GM23338 (cell line): ENCODE measurements around the gene KRT2.

Experiments
- CREB1 ChIP-seq: fragments of 250-450 bp; sonication (Bioruptor Pico); IDR thresholded peaks from 2 replicates; pipeline ENCODE4 v1.5.0; 2020; ENCODE audit warnings: low read depth, mild to moderate bottlenecking, moderate library complexity
- EZH2 ChIP-seq: fragments of 200-600 bp; sonication (generic); IDR thresholded peaks from one replicate; pipeline ENCODE4 v1.8.0; 2017; ENCODE audit warnings: antibody characterized with exemption, mild to moderate bottlenecking, low read depth; ENCODE audit not compliant: unreplicated experiment
- EZH2phosphoT487 ChIP-seq: fragments of 200-600 bp; sonication (generic); IDR thresholded peaks from one replicate; pipeline ENCODE4 v1.8.1; 2018; ENCODE audit warnings: antibody characterized with exemption; ENCODE audit not compliant: unreplicated experiment
- NANOG ChIP-seq: IDR thresholded peaks from 2 replicates; pipeline ENCODE4 v1.6.1; 2016; ENCODE audit warnings: antibody characterized with exemption, borderline replicate concordance
- POLR2AphosphoS5 ChIP-seq: IDR thresholded peaks from 2 replicates; pipeline ENCODE4 v1.6.1; 2016; ENCODE audit warnings: antibody characterized with exemption, low read depth
- ZNF331 ChIP-seq: fragments of 250-450 bp; sonication (Bioruptor Pico); IDR thresholded peaks from 2 replicates; pipeline ENCODE4 v1.5.0; 2020; ENCODE audit warnings: low read depth, mild to moderate bottlenecking, moderate library complexity
- TF ChIP-seq, protein P1 (sequence below), 2 experiments: fragments of 200-600 bp in 1 of 2; sonication (generic) in 1 of 2; conservative IDR thresholded peaks; 2 replicates each; pipeline versions ENCODE4 v1.5.1 to v1.6.1; 2016 to 2017; ENCODE audit warnings: antibody characterized with exemption in 2 of 2, low read depth in 2 of 2, mild to moderate bottlenecking in 2 of 2, moderate library complexity in 1 of 2

DNA sequence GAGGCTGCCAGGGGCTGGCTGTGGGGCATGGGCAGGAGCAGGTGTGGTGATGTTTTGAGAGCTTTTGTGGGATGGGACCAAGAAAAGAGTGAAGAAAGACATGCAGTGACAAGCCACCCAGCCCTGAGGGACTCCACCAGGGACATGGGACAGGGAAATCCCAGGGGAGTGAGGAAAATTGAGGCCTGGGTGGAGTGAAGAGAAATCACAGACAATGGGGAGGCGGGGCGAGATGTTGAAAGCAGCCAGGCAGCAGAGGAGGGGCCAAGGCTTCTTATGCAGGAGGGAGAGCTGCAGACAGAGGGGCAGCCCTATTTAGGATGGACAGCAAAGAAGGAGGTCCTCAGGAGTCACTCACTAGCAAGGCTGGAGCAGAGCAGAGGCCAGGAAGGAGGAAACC is 32.4 kb upstream of the KRT2 start:
- TF ChIP-seq, protein P1, sequence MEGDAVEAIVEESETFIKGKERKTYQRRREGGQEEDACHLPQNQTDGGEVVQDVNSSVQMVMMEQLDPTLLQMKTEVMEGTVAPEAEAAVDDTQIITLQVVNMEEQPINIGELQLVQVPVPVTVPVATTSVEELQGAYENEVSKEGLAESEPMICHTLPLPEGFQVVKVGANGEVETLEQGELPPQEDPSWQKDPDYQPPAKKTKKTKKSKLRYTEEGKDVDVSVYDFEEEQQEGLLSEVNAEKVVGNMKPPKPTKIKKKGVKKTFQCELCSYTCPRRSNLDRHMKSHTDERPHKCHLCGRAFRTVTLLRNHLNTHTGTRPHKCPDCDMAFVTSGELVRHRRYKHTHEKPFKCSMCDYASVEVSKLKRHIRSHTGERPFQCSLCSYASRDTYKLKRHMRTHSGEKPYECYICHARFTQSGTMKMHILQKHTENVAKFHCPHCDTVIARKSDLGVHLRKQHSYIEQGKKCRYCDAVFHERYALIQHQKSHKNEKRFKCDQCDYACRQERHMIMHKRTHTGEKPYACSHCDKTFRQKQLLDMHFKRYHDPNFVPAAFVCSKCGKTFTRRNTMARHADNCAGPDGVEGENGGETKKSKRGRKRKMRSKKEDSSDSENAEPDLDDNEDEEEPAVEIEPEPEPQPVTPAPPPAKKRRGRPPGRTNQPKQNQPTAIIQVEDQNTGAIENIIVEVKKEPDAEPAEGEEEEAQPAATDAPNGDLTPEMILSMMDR (conservative IDR thresholded peaks at IDR 0.05; ENCODE audit: low read depth in 2 of 2): no peak
- TF ChIP-seq POLR2AphosphoS5 (no peak), EZH2 (no peak), EZH2phosphoT487 (no peak), ZNF331 (CRISPR knock-in tag) (no peak), NANOG (no peak), CREB1 (no peak)
